HG02970 (cell line): ENCODE measurements around the gene DDX23.

Experiments
- ATAC-seq: cut with Tn5 transposase; IDR thresholded peaks from one replicate; pipeline ENCODE4 v1.9.1; 2021; ENCODE audit warnings: mild to moderate bottlenecking, moderate library complexity, moderate number of reproducible peaks; ENCODE audit not compliant: unreplicated experiment, low FRiP score

The DDX23 gene

GRCh38 chr12:48826209-48826855 is 25.6 kb downstream of the DDX23 start:
- ATAC-seq, result no peak

GRCh38 chr12:48824905-48825304 is 27.1 kb downstream of the DDX23 start:
- ATAC-seq, result no peak

- no peak for ATAC-seq
Observed at GRCh38 chr12:48824112-48824511, 27.9 kb downstream of the DDX23 start.

GRCh38 chr12:48823281-48823680 is 28.7 kb downstream of the DDX23 start:
- no peak for ATAC-seq

- no peak for ATAC-seq
Observed at GRCh38 chr12:48822711-48823110, 29.3 kb downstream of the DDX23 start.

- no peak for ATAC-seq
Observed at GRCh38 chr12:48822139-48822538, 29.8 kb downstream of the DDX23 start.

GRCh38 chr12:48819986-48820725 is 31.8 kb downstream of the DDX23 start:
- ATAC-seq, result no peak

GRCh38 chr12:48818831-48819590 is 33.0 kb downstream of the DDX23 start:
- no peak for ATAC-seq

- no peak for ATAC-seq
Observed at GRCh38 chr12:48817873-48818830, 33.8 kb downstream of the DDX23 start, which contains the start of gene CACNB3. Gene CACNB3, plus strand, starts transcription at chr12:48818496. Its CDS starts 434 bp downstream, at chr12:48818930.

GRCh38 chr12:48816143-48816854 is 35.7 kb downstream of the DDX23 start:
- ATAC-seq, result no peak

- ATAC-seq, result peak; percentile 18
Observed at GRCh38 chr12:48815126-48816110, 36.5 kb downstream of the DDX23 start.

- peak; percentile 54 for ATAC-seq
Observed at GRCh38 chr12:48814262-48815125, 37.5 kb downstream of the DDX23 start.

GRCh38 chr12:48813465-48814261 is 38.3 kb downstream of the DDX23 start:
- no peak for ATAC-seq

- no peak for ATAC-seq
Observed at GRCh38 chr12:48812389-48812788, 39.6 kb downstream of the DDX23 start.

GRCh38 chr12:48811437-48812090 is 40.4 kb downstream of the DDX23 start:
- ATAC-seq, result no peak

- ATAC-seq, result no peak
Observed at GRCh38 chr12:48810903-48811431, 41.0 kb downstream of the DDX23 start.
